Stimulated activated CD8-positive, alpha-beta memory T cell treated with anti-CD3 and anti-CD28 coated beads, Interleukin-12 subunit alpha, Interleukin-12 subunit beta, amount 100 ng/mL, for 24 hours (primary cell): Measurements from ENCODE around the gene EIF3L.
A peak's percentile ranks its signal among the peaks of the same experiment; 100 is the strongest.

ENCODE experiments used
- DNase-seq: peaks from one replicate; pipeline ENCODE4 v3.0.0-alpha.2; 2020; ENCODE audit errors: extremely low read depth

Gene EIF3L

DNA sequence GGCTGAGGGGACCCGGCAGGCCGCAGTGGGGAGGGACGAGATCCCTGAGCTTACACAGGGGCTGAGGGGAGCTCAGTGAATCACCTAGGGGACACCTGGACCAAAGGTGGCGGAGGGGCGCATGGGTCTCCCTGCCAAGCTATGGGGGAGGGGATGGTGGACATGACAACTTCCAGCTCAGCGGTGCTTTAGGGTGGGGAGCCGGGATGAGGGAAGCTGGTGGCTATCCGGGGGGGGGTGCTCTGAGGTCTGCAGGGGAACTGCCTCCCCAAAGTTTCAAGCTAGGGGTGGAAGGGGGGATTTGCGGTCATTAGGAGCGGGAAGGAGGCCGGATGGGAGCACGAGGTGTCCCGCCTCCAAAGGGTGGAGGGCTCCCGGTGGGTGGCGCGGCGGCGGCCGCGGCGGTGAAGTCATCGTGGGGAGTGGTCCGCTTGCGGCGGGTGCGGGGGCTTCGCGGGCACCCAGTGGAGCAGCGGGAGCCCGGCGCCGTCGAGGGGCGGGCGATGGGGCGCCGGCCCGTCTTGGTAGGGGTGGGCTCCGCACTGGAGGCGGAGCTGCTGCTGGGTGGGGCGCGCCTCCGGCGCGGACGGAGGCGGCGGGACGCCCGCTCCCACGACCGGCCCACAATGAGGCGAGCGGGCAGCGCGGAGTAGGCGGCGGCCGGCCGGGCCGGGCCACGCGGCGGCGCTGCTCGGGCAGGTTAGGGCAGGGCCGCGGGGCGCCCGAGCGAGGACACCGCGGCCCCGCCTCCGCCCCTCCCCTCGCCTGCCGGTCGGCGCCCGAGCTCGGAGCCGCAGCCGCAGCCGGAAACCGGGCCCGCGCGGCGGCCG lies 56.5 kb downstream of the EIF3L start, which contains the start of gene MICALL1:
Gene MICALL1, plus strand, starts transcription at position 764 of the 830 bp plus-strand sequence. CDS start 126 bp downstream, outside the sequence.
- peak; percentile 14 for DNase-seq

DNA sequence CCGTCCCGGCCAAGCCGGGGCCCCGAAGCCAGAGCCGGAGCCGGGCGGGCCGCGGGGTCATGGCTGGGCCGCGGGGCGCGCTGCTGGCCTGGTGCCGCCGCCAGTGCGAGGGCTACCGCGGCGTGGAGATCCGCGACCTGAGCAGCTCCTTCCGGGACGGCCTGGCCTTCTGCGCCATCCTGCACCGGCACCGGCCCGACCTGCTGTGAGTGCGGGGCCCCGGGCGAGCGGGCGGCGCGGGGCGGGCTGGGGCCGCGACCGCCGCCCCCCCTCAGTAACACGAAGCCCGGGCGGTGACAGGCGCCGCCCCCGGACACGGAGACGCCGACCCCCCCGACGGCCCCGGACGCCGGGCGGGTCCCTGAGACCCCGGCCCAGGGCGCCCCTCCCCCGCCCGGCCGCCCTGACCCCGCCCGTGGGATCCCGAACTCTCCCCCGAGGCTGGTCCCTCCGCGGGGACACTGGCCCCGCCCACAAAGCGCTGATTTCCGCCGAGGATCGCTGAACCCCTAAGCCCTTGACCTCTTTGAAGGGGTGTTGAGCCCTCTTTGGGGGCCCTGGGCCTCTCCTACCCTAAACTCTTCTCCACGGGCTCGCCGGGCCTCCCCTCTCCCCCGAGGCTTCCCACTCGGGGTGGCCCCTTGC lies 57.3 kb downstream of the EIF3L start:
- DNase-seq = no peak

DNA sequence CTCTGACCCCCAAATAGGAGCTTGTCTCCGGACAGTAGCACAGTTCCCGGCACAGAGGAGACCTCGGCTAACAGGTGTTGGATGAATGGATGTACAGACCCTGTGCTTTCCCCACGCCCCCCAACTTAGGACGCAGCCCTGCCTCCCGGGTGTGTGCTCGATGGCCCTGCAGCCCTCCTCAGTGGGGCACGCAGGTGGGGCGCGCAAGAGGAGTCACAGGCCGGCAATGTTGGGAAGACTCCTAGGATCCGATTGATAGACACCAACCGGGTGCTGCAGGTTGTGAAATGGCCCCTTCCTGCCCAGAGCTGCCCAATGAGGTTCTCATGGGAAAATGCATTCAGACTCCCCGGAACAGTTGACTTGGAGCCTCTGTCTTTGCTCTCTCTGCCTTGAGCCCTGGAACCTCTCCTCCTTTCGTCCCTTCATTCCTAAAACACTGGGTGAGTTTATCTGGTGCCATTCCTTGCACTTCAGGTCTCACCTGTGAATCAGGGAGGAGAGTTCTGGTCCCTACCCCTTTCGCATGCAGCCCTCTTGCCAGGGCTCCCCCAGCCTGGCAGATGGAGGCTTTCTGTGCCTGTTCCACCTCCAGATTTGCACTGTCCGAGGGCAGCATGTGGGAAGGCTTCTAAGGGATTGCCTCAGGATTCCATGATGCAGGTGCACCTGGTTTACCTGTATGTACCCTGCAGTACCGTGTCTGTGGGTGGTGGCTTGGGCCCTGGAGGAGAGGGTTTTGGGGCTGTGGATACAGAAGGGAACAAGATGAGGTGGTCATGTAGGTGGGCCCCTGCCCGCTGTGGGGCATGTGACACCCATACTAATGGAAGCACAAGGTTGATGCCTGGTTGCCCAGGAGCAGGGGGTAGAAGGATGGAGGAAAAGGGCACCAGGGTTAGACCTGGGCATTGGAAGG lies 58.1 kb downstream of the EIF3L start:
- DNase-seq = no peak

DNA sequence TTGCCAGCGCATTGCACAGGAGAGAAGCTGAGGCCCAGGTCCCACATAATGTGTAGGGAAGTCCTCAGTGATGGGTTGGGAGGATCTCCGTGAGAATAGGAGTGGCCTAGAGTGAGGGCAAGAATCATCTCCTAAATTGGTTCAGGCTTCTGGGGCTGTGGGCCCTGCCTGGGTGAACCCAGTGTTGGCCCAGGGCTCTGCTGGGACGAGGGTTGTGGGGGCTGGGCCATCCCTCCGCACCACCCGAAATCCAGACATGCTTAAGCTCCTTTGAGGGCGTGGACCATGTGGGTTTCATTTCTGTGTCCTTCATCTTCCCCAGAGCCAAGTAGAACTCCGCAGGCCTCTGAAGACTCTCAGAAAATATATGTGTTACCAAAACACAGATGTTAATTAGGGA lies 60.5 kb downstream of the EIF3L start:
- no peak for DNase-seq

DNA sequence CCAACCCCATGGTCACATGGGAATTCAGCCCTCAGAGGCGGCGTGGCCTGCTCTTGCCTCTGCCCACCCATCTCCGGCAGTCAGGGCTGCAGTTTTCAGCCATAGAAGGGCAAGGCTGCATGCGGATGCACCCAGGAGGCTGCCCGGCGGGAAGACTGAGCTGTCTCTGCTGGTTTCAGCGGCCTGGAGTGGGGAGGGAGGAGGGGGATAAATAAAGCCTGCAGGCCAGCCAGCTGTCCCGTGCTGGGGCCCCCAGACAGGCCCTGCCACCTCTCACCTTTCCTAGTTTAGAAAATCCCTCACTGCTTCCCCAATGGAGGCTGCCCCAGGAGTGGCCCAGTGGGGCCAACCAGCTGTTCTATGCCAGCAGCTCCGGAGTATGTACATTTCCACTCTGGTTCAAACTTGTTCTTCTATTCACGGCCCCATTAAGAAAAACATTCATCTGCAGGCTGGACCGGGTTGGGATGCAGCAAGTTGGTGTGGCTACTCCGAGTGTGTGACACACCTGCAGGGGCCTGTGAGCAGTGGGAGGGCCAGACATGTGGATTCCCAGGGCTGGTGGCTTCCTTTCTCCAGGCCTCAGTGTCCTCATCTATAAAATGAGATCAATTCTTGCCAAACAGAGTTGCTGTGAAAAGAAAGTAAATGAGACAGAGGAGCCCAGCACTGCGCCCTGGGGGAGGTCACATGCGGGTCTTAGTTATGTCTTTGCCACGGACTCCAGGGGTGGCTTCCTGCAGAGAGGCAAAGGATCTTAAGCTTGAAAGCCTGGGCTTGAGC lies 61.9 kb downstream of the EIF3L start:
- DNase-seq = no peak

DNA sequence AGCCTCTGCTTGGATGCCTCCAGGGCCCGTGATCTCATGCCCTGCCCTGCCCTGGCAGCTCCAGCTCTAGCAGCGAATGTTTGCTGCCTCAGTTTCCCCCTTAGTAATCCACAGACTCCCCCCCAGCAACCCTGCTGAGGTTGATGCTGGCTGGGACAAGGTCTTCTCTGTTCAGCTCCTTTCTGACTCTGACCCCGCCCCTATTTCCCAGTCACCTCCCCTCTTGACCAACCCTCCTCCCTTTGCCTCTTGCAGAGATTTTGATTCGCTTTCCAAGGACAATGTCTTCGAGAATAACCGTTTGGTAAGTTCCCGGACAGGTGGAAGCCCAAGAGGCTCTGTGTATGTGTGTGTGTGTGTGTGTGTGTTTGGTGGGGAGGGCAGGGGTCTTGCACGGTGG lies 62.5 kb downstream of the EIF3L start:
- DNase-seq = no peak

DNA sequence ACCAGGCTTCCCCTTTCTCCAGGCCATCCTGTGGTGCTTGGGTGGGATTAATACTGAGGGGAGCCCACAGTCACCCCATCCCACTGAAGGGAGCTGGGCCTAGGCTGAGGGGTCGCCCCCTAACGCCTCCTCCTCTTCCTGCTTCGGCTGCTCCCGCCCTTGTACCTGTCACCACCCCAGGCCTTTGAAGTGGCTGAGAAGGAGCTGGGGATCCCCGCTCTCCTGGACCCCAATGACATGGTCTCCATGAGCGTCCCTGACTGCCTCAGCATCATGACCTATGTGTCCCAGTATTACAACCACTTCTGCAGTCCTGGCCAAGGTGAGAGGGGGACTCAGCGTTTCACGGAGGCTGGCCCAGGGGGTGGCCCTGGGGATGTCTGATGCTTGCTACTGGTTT lies 63.0 kb downstream of the EIF3L start:
- DNase-seq = no peak

DNA sequence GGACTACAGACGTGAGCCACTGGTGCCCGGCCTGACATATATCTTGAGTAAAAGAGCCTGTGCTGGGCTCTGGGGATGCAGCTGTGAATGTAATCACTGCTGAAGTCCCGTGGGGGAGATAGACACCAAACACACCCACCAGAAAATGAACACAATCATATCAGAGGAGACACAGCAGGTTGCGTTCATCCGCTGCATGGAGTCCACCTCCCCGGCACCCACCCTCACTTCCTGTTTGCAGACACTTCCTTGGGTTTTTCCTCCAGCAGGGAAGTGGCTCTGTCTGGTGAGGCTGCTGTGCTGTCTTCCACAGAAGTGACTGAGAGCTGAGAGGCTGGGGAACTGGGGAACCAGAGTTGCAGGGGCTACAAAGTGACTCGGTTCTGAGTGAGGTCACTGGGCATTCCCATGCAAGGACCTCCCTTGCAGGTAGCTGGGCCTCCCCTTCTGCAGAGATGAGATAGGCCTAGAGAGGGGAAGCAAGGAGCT lies 64.1 kb downstream of the EIF3L start:
- DNase-seq = no peak

DNA sequence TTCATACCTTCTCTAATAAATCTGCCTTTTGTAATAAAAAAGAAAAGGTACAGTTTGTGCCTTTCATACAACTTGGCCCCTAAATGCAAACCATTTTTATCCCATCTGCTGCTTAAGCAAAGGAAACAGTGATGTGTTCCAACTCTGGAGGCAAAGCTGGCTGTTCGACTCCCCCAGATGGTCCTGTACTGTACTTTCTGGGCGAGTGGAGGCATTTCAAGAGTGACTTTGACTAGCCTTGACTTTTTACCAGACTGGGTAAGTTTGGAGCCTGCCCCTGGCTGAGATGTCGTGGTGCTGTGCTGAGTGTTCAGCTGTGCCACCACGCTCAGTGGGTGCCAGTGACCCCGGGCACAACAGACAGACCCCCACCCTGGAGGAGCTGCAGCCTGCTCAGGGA lies 67.1 kb downstream of the EIF3L start:
- no peak for DNase-seq

DNA sequence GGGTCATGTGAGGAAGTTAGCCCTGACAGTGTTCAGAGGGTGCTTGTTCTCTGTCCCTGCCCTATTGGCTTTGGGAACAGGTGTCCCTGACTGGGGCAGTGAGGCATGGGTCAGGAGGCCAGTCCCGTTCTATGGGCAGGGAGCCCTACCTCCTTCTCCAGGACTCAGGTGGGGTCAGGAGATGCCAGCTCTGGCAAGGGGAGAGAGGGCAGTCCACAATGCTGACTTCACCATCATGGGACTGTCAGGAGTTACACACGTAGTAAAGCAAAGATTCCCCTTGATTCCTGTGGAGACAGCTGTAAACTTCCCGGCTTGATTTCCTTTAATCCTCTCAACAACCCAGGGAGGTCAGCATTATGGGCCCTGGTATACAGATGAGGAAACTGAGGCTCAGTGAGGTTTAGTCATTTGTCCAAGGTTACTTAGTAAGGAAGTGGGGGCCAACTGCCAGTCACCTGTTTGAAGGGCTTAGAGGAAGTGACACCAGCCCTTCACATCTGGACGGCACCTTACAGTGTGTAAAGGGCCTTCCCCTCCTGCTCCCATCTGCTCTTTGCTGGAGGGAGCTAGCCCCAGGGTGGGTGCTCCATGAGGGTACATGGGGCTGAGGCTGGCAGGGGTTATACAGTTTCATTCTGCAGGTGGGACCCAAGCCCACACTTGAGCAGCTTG lies 68.8 kb downstream of the EIF3L start:
- DNase-seq = no peak

DNA sequence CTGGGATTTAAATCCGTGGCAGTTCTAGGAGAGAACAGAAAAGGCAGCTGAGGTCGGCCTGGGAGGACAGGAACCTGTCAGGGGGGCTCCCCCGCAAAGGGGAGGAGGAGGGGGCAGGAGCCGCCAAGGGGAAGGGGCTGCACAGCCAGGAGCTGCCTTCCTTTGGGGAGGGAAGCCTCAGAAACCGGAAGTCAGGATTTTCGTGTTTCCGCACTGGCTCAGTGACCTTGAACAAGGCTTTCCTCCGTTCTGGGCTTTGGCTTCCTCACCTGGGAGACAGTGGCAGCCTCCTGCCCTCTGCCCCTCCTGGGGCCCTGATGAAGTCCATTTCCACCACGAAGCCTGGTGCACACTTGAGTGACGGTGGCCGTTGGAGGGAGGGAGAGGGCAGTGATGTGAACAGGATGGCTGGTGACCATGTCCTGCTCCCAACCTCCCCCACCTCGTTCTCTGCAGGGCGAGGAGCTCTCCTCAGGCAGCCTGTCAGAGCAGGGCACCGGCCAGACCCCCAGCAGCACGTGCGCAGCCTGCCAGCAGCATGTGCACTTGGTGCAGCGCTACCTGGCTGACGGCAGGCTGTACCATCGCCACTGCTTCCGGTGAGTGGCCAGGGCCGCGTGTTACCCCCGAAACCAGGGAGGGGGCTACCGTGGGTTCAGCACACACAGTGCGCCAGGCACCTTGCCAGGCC lies 69.5 kb downstream of the EIF3L start:
- DNase-seq = no peak

DNA sequence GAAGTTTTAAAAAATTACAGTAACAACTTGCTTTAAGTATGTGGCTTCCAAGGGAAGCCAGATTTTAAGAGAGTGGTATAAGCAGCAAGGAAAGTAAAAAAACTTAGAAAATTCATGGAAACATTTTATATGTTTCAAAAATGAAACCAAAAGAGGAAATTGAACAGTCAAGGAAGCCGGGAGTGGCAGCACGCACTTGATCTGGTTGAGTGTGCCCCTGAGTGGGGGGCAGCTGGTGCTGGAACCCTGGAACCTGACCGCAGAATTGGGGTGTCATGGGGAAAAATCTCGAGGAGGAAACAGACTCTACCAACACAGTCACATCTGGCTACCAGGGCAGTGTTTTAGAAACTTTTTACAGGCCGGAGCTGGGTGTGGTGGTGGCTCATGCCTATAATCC lies 70.9 kb downstream of the EIF3L start:
- DNase-seq = no peak

DNA sequence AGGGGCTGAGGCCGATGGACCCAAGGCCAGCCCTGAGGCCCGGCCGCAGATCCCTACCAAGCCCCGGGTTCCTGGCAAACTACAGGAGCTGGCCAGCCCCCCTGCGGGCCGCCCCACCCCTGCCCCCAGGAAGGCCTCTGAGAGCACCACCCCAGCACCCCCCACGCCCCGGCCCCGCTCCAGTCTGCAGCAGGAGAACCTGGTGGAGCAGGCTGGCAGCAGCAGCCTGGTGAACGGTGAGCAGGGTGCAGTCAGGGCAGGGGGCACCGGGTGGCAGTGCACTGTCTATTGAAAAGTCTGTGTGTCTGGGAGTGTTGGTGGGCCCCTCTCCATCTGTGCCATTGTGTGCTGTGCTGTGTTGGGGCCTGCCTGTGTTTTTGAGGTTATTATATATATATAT lies 73.0 kb downstream of the EIF3L start:
- no peak for DNase-seq

DNA sequence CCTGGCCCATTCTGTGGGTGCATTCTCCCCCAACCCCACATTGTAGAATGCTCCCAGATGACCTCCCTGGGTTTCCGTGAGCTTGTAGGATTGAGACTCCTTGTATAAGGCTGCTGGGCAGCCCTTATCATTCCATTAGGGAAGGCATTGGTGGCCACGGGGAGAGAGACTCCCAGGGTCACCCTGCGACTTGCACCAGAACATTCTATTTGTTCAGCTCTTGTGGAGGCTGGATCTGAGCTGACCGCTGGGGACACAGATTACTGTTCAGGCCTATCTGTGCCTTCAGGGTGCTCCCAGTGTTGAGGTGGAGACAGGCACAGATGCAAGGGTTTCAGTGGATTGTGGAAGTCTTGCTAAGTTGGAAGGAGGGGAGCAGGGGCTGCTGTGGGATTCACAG lies 74.7 kb downstream of the EIF3L start:
- no peak for DNase-seq

DNA sequence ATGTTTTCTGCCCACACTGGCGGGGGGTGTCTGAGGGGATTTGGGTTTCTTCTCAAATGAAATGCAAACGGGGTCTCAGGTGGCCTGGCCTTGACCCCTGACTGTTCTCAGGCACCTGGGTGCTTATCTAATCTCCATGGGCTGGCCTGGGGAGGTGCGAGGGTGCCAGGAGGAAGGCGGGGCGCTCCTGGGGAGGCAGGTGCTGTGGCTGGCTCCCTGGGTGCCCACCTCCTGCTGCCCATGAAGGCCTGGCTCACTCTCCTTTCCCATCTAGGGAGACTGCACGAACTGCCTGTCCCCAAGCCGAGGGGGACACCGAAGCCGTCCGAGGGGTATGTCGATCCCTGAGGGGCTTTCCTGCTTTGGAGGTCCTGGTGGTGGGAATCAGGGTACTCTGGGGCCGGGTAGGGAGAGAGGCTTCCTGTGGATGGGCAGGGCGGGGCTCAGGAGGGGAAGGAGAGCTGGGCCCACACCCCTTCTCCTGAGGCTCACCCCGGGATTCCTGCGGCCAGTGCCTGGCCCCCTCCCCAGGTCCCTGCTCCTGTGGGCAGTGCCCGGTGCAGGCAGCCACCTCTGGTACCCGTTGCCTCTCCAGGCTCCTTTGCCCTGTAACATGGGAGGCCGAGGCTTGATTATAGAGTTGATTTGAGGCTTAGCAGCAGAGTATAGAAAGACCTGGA lies 75.3 kb downstream of the EIF3L start:
- no peak for DNase-seq

DNA sequence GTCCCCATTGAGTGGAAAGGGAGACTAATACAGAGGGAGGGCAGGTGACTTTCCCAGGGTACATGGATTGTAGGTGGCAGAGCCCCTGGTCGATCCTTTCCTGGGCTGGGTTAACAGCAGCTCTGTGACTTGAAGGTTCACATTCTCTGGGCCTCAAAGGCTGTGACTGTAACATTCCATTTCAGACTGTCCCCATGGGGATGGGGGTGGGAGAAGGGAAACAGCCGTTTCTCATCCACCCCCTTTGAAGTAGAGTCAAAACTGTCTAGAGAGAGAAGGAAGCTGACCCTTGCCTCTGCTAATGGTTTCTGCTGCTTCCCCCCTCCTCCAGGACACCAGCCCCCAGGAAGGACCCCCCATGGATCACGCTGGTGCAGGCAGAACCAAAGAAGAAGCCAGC lies 76.1 kb downstream of the EIF3L start:
- no peak for DNase-seq

DNA sequence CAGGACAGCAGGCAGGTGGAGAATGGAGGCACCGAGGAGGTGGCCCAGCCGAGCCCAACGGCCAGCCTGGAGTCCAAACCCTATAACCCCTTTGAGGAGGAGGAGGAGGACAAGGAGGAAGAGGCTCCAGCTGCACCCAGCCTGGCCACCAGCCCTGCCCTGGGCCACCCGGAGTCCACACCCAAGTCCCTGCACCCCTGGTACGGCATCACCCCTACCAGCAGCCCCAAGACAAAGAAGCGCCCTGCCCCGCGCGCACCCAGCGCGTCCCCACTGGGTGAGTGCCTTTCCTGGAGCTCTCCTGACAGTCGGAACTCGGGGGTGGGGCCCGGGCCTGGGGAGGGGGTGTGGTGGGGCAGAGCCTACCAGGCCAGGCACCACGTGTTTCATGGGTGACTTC lies 76.5 kb downstream of the EIF3L start:
- no peak for DNase-seq

DNA sequence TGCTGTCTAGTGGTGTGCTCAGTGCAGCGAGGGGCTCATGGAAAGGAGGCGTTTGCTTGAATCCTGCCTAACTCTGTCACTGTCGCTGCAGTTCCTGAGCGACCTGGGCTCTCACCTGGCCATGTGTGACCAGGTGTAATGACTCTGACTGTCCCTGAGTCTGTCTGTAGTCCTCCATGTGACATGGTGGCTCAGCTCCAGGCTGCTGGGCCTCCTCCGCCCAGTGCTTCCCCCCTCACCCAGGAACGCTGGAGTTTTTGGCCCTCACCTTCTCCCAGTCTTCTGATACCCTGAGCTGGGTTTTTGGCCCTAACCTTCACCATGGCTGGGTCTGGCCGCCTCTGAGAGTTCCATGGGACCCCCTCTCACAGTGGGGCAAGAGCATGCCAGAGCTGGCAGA lies 77.1 kb downstream of the EIF3L start:
- no peak for DNase-seq

DNA sequence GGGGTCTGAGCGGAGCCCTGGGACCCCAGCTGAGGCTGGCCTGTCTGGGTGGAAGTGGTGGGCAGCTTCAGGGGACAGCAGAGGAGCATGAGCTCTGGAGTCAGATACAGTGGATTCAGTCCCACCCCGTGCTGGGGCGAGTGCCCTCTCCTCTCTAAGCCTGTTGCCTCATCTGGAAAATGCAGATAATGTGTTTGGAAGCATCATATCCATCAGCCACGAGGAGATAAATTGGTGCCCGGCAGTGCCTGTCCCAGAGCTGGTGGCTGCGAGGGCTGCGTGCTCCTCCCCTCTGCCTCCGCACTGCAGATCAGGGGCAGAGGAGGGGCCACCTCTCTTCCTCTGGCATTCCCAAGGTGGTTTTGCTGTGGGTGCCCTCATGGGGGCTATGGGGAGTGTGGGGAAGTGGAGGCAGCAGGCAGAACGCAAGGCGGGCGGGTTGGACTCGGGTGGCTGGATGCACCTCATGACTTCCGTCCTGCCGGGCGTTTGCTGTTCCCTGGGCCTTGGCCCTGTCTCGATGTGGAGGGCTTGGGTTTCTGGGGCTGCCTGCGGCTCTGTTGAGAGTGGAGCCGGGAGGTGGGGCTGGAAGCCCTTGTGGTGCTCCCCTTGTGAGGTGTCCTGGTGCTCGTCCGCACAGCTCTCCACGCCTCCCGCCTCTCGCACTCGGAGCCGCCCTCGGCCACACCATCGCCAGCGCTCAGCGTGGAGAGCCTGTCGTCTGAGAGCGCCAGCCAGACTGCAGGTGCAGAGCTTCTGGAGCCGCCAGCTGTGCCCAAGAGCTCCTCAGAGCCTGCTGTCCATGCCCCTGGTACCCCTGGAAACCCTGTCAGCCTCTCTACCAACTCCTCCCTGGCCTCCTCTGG lies 77.8 kb downstream of the EIF3L start:
- no peak for DNase-seq
